NCI-H1436 treated with DMSO at 0.1 percent for 48 hours (cell line): Measurements from ENCODE around the gene MRPL20.

Experiments used
- DNase-seq: peaks from one replicate; lab custom pipeline; 2025; lab: John Stamatoyannopoulos, UW

The MRPL20 gene

GRCh38 chr1:1360506-1361169, 46.5 kb downstream of the MRPL20 start:
- no peak for DNase-seq

DNA sequence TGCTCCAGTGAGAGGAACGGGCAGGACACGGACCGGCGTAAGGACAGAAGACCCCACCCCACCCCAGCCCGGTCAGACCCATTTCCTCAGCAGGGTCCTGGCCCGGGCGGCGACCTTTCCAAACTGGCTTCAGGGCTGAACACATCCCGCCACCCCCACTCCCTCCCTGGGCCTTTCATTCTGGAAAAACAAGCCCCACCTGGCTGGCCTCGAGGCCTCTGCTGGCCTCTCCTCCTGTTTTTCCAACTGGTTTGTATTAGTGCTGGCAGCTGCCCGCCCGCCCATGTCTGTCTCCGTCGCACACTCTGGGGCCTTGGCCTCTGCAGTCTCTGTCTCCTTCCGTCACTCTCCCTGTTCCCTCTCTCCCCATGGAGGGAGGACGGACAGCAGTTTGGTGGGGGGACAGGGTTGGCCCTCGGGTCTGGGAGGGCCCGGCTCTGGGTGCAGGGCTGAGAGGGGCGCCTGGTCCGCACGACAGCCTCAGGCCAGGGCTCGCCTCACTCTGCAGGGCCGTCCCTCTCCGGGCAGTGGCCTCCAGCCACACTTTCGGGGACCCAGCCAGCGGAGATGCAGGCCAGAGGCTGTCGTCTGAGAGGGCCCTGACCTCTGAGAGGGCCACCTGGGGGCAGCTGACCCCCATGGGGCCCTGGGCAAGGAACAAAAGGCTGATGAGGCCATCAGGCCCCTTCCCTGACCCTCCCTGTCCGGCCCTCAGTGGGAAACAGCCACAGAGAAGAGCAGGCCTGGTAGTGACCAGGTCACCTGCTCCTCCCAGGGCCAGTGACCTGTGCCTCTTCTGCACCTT, 47.2 kb downstream of the MRPL20 start:
- DNase-seq, result no peak

DNA sequence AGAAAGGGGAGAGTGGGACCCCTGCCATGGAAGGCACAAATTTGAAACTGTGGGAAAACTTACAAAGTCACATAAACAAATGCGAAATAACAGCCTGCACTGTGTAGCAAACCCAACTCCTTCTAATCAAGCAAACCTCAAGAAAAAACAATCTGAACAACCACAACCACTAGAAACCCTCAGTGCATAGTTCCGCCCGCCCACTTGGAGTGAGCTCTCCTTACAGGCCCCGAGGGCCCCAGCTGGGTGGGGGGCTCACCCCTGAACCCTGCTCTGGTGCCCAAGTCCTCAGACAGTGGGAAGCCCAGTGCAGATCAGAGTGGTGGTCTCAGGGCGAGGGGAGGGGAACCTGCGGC, 47.8 kb downstream of the MRPL20 start:
- no peak for DNase-seq

DNA sequence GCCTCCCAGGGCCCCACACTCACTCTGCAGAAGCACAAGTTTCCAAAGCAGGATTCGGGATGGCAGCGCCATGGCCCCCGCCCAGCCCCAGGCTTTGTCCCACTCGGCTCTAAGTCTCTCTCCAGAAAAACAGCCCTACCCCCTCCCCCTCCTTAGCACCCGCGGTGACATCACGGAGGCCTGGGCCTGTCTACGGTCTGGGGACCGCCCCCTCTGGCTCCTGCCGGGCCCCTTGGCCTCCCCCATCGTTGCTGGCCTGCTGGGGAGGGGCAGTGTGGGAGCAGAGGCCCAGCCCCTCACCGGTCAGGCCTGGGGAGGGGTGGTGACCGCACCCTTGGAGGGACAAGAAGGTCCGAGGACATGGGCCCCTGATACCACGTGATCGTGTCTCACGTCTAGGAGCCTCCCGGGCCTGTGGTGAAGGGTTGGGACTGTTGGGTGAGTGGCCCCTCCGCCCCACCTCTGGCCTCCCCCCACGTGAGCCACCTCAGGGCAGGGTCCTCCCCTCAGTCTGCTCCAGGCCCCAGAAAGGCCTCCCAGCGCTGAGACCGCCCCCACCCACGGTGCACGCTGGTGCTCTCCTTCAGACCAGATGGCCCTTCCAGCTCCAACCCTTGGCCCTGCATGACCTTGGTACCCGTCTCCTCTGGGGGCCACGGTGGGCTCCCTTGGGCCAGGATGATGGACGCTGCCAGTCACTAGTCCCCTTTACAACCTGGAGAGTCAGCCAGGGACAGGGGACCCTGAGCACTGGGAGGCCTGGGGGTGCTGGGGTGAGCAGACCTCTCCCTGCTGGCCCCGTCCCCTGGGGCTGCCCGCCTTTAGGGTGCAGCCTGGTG, 48.4 kb downstream of the MRPL20 start, which contains the start of gene MXRA8:
MXRA8 (minus strand) TSS at position 123 of the 839 bp plus-strand sequence; CDS start at position 72, 51 bp downstream.
- DNase-seq, result no peak

DNA sequence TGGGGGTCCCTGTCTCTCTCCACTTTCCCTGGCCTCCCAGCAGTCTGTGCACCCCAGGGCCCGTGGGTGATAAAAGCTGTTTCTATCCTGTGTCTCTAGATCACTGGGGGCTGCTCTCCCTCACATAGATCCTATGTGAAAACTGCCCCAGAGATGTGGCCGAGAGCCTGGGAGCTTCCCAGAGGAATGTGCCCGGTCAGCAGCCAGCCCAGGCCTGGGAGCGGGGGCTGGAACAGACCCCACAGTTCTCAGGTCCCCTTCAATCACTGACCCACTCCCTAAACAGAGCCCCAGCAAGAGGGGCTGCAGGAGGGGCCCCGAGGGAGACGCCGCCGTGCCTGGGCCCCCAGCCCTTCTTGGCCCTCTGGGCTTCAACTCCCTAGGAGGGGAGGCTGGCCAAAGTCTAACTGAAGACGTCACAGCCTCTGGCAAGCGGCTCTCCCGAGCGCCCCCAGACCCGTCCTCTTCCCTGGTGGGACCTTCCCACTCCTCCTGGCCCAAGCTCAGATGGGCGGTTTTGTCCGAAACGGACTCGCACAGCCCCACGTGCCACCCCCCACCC, 49.1 kb downstream of the MRPL20 start:
- DNase-seq, result no peak

DNA sequence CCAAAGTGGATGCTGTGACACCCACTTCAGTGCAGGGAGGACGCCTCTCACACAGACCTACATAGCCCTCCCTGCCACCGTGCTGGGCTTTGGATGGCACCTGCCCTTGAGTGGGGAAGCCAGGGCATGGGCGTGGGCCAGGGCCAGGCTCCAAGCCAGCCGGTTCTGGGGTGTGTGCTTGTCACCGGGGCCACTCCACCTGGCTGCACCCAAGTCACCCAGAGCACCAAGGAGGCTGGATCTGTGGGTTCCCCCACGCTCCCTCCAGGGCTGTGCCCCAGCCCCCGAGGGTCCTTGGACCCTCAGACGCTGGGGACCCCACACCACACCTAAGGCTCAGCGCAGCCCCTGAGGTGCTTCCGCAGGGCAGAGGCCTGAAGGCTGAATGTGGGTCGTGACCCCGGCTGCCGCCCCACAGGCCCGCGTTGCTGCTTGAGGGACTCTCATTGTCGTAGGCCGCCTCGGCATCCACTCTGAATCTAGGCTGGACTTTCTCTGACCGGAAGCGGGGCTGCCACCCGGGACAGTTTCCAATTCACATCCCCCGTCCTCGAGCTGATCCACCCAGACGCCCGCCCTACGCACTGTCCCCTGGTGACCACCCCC, 50.2 kb downstream of the MRPL20 start:
- no peak for DNase-seq

DNA sequence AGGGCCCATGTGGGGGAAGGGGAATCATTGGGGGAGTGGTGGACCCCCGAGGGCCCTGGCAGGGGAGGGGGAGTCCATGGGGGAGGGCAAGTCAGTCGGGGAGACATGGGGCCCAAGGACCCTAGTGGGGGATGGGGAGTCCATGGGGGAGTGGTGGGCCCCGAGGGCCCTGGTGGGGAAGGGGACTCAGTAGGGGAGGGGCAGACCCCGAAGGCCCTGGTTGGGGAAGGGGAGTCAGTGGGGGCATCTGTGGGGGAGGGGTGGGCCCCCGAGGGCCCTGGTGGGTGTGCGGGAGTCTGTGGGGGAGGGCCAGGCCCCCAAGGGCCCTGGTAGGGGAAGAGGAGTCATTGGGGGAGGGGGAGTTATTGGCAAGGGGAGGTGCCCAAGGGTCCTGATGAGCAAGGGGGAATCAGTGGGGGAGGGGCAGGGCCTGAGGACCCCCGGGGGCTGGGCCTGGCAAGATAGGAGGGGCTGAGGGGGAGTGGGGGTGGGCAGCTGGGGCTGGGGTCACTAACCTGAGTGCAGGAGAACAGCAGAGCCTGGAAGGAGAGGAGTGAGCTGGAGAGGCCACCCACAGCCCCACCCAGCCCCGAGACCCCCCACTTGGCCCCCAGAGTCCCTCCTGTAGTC, 50.8 kb downstream of the MRPL20 start:
- DNase-seq, result no peak

- DNase-seq, result no peak
Observed at GRCh38 chr1:1355416-1355815, 51.7 kb downstream of the MRPL20 start.

- no peak for DNase-seq
Observed at GRCh38 chr1:1354271-1355247, 52.5 kb downstream of the MRPL20 start.

DNA sequence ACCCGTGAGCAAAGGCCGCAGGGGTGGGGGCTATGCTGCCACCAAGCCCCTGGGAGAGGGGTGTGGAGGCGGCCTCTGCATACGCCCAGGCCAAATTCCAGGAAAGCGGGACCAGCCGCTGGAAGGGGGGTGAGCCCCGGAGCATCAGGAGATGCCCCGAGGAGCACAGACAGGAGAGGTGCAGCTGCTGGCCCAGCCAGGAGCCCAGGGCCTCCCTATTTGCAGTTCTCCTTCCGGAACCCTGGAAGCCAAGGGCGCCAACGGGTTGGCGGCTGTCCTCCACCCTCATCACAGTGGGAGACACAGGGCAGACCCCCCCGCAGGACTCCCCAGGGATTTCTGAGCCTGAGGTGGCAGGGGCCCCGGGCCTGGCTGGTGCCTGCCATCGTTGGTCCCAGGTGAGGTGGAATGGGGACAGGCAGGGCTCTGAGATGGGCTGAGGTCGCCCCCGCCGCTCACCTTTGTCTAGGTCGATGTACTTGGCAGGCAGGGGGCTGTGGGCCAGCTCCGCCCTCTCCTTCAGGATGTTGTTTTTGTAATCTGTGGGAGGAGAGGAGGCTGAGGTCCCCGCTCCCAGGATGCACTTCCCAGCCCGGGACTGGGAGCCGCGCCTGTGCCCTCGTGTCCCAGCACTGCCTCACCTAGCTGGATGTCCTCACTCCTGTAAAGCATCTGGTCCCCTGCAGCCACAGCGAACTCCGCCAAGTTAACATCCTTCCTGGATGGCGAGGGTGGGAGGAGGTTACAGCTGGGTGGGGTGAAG, 53.5 kb downstream of the MRPL20 start:
- DNase-seq, result no peak

DNA sequence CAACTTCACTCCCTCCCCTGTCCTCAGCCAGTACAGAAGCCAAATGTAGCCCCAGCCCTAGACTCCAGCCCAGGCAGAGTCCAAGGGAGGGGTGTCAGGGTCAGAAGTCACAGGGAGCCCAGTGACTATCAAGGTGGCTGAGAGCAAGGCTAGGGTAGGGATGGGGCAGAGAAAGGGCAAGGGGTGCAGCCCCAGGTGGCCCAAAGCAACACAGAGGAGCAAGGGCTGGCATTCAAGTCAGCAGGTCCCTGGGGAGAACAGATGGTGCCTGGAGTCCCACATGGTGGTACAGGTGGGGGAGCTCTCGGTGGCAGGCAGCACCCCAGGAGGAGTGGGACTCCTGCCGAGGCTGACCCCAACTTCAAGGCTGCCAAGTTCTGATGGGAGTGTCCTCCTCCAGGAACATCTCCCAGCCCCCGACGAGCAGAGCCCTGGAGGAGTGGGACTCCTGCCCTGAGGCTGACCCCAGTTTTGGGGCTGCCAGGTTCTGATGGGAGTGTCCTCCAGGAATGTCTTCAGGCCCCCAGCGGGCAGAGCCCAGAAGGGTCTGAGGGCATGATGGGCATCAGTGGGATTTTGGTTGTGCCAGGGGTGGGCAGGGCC, 54.2 kb downstream of the MRPL20 start:
- DNase-seq, result no peak
